ENCODE results near the gene ADAT3.

Gene ADAT3

GRCh38 chr19:1856698-1857603 lies 48.2 kb upstream of the ADAT3 start:
- H3K4me1 ChIP-seq (ENCODE audit: low read length), result peaks cover 77% of the 10 kb centered on the region

GRCh38 chr19:1857648-1858326 lies 47.4 kb upstream of the ADAT3 start:
- Histone ChIP-seq H2AFZ (ENCODE audit: low read depth, low read length) (no peak overlapping the region), H3K9me3 (ENCODE audit: insufficient read depth, low read length) (no peaks in the 10 kb centered on the region), H3K27ac (ENCODE audit: low read length) (peak overlapping the region; percentile 89), H3K4me3 (ENCODE audit: low read length) (peak overlapping the region; percentile 90), H3K4me1 (ENCODE audit: low read length) (peaks cover 77% of the 10 kb centered on the region), H4K20me1 (ENCODE audit: insufficient read depth, low read length) (peaks cover 64% of the 10 kb centered on the region), H3K79me2 (ENCODE audit: low read length) (peaks cover 100% of the 10 kb centered on the region), H3K4me2 (ENCODE audit: low read length) (peak overlapping the region; percentile 99), H3K36me3 (replicated peaks; ENCODE audit: low read depth, low read length) (no peaks in the 10 kb centered on the region), H3K9ac (ENCODE audit: low read length) (peak overlapping the region; percentile 97), H3K27me3 (ENCODE audit: low read depth, low read length) (no peaks in the 10 kb centered on the region)
- TF ChIP-seq CTCF (IDR thresholded peaks at IDR 0.05; ENCODE audit: low read depth, low read length), result no peak
- no peak for TF ChIP-seq EZH2phosphoT487 (IDR thresholded peaks at IDR 0.05; ENCODE audit: low read depth)

More at GRCh38 chr19:1856698-1857603, 48.2 kb upstream of the ADAT3 start:
- peak overlapping the region; percentile 99 for H3K4me2 ChIP-seq (ENCODE audit: low read length)
- H3K9me3 ChIP-seq (ENCODE audit: insufficient read depth, low read length), result no peaks in the 10 kb centered on the region
- H3K27me3 ChIP-seq (ENCODE audit: low read depth, low read length), result no peaks in the 10 kb centered on the region
- peak overlapping the region; percentile 90 for H3K4me3 ChIP-seq (ENCODE audit: low read length)
- no peak overlapping the region for H2AFZ ChIP-seq (ENCODE audit: low read depth, low read length)
- H3K79me2 ChIP-seq (ENCODE audit: low read length), result peaks cover 99% of the 10 kb centered on the region
- peaks cover 60% of the 10 kb centered on the region for H4K20me1 ChIP-seq (ENCODE audit: insufficient read depth, low read length)
- peak overlapping the region; percentile 97 for H3K9ac ChIP-seq (ENCODE audit: low read length)
- H3K36me3 ChIP-seq (replicated peaks; ENCODE audit: low read depth, low read length), result no peaks in the 10 kb centered on the region
- peak overlapping the region; percentile 89 for H3K27ac ChIP-seq (ENCODE audit: low read length)
- TF ChIP-seq EZH2phosphoT487 (IDR thresholded peaks at IDR 0.05; ENCODE audit: low read depth) (no peak), CTCF (IDR thresholded peaks at IDR 0.05; ENCODE audit: low read depth, low read length) (no peak)

- Histone ChIP-seq H3K4me2 (ENCODE audit: low read length) (peak overlapping the region; percentile 99), H3K4me3 (ENCODE audit: low read length) (peak overlapping the region; percentile 90; the same call in 1 of the 2 replicates), H3K36me3 (replicated peaks; ENCODE audit: low read depth, low read length) (no peaks in the 10 kb centered on the region), H3K9me3 (ENCODE audit: insufficient read depth, low read length) (no peaks in the 10 kb centered on the region), H3K27me3 (ENCODE audit: low read depth, low read length) (no peaks in the 10 kb centered on the region), H3K79me2 (ENCODE audit: low read length) (peaks cover 97% of the 10 kb centered on the region), H3K27ac (ENCODE audit: low read length) (peak overlapping the region; percentile 89), H4K20me1 (ENCODE audit: insufficient read depth, low read length) (peaks cover 60% of the 10 kb centered on the region), H3K4me1 (ENCODE audit: low read length) (peaks cover 71% of the 10 kb centered on the region), H3K9ac (ENCODE audit: low read length) (no peak overlapping the region), H2AFZ (ENCODE audit: low read depth, low read length) (no peak overlapping the region)
- no peak for TF ChIP-seq CTCF (IDR thresholded peaks at IDR 0.05; ENCODE audit: low read depth, low read length)
These were observed 46.7 kb upstream of the ADAT3 start for GRCh38 chr19:1858412-1859081.
